NK-92 (cell line): ENCODE results near the gene CAPN5.
"Not testable (repeated sequence)": the region's sequence is repeated elsewhere in the genome, so short reads cannot be mapped to it uniquely, and the experiment has no call there.

Source experiments
- DNase-seq: peaks from one replicate; lab custom pipeline; 2025; ENCODE audit not compliant: unreplicated experiment; lab: John Stamatoyannopoulos, UW

The CAPN5 gene

GRCh38 chr11:77042111-77042726 lies 24.6 kb upstream of the CAPN5 start:
- no peak for DNase-seq

DNA sequence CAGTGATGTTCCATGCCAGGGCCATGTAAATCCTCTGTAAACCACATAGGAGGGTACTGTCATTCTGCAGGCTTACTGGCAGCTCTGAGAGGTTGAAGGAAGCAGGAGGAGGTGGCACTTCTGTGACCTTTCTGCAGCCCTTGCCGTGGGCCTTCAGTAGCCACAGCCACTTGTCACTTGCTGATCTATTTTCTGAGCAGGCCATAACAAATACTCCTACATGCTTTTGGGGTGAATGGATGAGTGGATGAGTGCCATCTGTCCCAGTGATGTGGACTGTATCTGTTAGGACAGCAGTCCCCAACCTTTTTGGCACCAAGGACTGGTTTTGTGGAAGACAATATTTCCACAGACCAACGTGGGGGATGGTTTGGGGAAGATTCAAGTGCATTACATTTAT lies 22.4 kb upstream of the CAPN5 start:
- no peak for DNase-seq

DNA sequence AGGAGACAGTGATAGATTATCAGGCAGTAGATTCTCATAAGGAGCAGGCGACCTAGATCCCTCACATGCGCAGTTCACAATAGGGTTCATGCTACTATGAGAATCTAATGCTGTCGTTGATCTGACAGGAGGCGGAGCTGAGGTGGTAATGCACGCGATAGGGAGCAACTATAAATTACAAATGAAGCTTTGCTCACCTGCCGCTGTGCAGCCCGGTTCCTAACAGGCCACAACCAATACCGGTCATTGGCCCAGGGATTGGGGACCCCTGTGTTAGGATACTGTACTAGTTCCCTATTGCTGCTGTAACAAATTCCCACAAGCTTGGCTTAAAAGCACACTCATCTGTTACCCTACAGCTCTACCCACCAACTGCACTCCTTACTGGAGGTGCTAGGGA lies 21.9 kb upstream of the CAPN5 start:
- DNase-seq: no peak

- DNase-seq: no peak
These were observed 20.7 kb upstream of the CAPN5 start for GRCh38 chr11:77046060-77046501.

DNA sequence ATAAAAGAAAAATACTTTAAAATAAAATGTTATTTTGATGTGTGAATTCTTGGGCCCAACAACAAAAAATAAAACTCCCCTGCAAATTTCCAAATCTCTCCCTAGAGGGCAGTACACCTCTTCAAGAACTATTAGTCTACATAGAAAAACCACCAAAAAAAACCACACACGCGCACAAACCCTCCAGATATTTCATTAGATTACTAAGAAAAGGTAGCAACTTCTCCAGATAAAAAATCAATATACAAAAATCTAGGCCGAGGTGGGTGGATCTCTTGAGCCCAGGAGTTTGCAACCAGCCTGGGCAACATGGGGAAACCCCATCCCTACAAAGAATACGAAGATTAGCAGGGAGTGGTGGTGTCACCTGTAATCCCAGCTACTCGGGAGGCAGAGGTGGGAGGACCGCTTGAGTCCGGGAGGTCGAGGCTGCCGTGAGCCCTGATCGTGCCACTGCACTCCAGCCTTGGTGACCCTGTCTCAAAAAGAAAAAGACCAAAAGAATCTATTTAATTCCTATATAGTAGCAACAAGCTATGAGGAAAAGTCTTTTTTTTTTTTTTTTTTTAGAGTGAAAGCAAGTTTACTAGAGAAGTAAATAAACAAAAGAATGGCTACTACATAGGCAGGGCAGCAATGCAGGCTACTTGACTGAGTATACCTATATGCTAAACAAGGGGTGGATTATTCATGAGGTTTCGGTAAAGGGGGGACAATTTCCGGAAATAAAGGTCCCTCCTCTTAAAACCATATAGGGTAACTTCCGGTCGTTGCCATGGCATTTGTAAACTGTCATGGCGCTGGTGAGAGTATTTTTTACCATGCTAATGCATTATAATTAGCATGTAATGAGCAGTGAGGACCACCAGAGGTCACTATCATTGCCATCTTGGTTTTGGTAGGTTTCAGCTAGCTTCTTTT lies 19.5 kb upstream of the CAPN5 start:
- DNase-seq: no peak

GRCh38 chr11:77047928-77048446 lies 18.8 kb upstream of the CAPN5 start:
- not testable (repeated sequence) for DNase-seq

DNA sequence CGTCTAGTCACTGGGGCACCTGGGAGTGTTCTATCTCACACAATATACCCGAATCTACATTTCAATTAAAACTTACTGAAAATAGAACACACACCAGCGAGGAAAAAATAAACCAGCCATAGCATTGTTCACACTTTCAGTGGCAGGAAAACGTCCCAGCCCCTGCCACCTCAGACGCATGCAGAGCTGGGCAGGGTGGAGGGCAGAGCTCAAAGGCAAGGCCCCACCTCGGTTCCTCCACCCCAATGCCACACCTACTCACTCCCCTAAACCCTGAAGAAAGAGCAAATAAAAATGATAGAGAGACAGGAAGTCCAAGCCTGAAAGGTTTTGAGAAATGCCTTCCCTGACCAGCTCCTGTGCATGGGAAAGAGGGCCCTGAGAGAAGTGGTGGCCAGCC lies 17.7 kb upstream of the CAPN5 start:
- DNase-seq: no peak

DNA sequence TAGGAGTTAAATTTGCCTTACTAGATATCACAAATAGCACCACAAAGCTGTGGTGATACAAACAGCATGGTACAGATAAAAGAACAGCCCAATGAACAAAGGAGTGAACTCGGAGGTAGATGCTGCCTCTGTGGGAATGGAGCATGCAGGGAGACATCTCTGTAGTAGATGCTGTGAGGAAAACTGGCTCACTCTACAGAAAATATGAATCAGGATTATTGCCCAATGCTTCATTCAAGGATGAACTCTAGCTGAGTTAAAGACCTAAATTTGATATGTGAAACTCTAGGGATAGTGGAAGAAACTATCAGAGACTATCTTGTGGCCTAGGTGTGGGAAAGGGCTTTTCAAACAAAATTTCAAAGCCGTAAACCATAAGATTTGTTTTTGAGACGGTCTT lies 15.3 kb upstream of the CAPN5 start:
- DNase-seq: no peak

GRCh38 chr11:77052518-77052917 lies 14.3 kb upstream of the CAPN5 start:
- DNase-seq: no peak

- DNase-seq: no peak
These were observed 13.4 kb upstream of the CAPN5 start for GRCh38 chr11:77053217-77054015.

DNA sequence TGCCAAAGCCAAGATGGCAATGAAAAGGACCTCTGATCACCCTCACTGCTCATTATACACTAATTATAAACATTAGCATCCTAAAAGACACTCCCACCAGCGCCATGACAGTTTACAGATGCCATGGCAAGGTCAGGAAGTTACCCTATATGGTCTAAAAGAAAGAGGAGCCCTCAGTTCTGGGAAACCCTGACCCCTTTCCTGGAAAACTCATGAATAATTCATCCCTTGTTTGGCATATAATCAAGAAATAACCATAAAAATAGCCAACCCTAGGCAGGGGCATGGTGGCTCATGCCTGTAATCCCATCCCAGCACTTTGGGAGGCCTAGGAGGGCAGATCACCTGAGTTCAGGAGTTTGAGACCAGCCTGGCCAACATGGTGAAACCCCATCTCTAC lies 12.7 kb upstream of the CAPN5 start:
- DNase-seq: no peak

DNA sequence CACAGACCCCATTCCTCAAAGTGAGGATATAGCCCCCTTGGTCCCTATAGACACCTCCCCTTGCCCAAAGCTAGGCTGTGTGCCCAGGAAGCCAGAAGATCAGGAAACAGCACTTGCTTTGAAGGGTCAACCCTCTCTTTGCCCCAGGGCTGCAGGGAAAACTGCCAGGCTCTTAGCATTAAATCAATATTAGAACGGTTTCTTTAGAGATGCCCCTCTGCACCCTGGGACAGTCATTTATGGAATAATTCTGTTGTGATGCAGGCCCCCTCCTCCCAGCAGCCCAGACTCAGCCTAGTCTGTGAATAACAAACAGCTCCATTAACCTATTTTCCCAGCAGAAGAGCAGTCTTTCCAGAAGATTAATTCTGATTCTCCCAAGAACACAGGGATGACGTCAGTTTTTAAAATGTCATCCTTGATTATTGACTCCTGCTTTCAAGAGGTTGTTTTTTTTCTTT lies 11.6 kb upstream of the CAPN5 start:
- DNase-seq: no peak

- no peak for DNase-seq
These were observed 10.9 kb upstream of the CAPN5 start for GRCh38 chr11:77055913-77056312.

DNA sequence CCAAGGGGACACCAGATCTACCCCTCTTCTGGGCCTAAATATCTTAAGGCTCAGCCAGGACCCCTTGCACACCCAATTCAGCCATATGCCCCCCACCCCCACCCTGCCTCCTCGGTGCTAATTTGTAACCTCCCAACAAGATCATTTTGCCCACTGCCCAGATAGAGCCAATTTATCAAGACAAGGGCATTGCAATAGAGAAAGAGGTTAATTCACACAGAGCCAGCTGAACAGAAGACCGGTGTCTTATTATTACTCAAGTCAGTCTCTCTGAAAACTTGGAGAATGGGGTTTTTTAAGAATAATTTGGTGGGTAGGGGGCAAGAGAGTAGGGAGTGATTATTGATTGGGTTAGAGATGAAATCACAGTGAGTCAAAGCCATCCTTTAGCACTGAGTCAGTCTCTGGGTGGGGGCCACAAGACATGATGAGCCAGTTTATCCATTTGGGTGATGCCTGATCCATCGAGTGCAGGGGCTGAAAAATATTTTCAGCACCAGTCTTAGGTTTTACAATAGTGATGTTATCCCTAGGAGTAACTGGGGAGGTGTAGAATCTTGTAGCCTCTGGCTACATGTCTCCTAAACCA lies 9.9 kb upstream of the CAPN5 start:
- no peak for DNase-seq

DNA sequence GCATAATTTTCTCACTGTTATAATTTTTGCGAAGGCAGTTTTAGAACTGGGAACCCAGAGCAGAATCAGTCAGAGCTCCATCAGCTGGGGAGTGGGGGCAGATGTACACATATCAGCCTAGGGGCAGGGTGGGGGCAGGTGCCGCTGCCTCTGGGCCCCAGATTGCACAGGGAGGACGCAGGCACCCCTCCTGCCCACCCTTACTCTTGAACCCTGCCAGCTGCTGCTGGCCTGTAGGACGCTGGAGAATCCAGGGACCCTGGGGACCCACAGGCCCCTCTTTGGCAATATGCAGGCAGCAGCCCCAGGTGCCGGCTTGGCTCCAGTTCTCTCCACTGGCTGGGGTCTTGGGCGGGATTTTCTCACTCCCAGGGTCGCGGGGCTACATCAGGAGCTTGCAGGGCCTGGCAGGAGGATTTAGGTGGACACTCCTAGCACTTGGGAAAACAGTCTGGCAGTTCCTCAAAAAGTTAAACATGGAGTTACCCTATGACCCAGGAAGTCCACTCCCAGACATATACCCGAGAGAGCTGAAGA lies 8.8 kb upstream of the CAPN5 start:
- DNase-seq: no peak

DNA sequence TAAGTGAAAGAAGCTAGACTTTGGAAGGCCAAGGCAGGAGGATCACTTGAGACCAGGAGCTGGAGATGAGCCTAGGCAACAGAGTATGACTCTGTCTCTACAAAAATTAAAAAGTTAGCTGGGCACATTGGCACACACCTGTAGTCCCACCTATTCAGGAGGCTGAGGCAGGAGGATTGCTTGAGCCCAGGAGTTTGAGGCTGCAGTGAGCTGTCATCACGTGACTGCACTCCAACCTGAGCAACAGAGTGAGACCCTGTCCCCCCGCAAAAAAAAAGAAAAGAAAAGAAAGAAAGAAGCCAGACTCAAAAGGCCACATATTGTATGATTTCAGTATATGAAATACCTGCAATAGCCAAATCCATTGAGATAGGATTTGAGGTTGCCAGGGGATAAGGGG lies 7.9 kb upstream of the CAPN5 start:
- no peak for DNase-seq

DNA sequence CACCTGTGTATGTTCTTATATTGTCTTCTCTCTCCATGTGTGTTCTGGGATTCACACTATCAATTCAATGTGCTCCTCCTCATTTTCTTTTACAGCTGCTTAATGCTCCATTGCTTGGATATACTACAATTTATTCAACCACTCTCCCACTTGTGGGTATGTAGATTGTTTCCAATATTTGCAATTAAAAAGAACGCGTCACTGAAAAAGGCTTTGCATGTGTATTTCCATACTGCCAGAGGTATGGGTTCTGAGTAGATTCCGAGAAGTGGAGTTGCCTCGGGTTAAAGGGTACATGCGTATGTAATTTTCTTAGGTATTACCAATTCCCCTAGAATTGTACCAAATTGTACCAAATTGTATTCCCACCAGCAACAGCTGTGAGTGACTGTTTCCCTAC lies 7.0 kb upstream of the CAPN5 start:
- no peak for DNase-seq

DNA sequence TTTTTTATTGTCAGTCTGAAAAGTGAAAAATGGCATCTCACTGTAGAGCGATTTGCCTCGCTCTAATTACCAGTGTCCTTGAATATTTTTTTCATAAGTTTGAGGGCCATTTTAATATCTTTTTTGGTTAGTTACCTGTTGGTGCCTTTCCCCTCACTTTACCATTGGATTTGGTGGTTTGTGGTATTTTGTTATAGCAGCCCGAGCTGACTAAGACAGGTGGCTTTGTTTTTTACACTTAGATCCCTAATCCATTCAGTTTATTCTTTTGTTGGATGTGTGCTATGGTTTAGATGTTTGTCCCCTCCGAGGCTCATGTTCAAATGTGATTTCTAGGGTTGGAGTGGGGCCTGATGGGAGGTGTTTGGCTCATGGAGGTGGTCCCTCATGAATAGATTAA lies 6.5 kb upstream of the CAPN5 start:
- no peak for DNase-seq

GRCh38 chr11:77061258-77061657 lies 5.5 kb upstream of the CAPN5 start:
- not testable (repeated sequence) for DNase-seq

DNA sequence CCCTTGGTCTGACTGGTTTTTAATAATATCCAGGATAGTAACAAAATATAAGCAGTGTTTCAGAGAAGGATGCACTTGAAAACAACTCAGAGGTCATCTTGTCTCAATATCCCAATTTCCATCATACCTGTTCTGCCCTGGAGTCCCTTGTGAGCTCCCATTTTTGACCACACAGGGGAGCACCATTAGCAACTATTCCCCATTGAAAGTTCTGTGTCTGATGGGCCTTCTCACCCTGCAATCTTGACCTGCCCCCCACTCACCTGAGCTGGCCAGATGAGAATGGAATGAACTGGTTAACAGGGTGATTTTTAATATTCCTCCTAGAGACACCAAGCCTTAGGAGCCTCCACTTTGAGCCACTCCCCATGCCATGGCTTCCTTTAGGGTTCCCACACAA lies 3.8 kb upstream of the CAPN5 start:
- DNase-seq: no peak

- no peak for DNase-seq
These were observed 3.4 kb upstream of the CAPN5 start for GRCh38 chr11:77063407-77063806.
